ENCODE data around the gene PPM1H.
"Not testable (repeated sequence)": the region's sequence is repeated elsewhere in the genome, so short reads cannot be mapped to it uniquely, and the experiment has no call there.

Gene PPM1H

GRCh38 chr12:62761658-62762057, 173.3 kb downstream of the PPM1H start:
- no peak for DNase-seq

- no peak for DNase-seq
Observed at GRCh38 chr12:62760779-62761178, 174.2 kb downstream of the PPM1H start.

- DNase-seq = not testable (repeated sequence)
Observed at GRCh38 chr12:62760341-62760740, 174.6 kb downstream of the PPM1H start.

DNA sequence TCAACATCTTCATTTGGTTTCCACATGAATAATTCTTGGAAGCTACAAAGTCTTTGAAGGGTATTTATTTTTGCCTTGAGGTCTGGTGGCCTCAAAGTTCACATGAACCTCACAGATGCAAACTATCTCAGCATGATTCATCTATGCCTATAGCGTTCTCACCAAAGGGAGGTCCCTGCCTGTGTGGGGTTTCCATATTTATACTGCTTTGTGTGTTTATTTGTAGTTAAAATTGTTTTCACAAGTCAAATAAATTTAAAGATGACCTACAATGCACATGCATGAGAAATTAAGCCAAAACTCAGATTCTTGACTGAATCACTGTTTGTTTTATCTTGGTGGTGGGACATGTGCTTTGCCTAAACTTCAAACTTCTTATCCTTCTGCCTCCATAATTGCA, 176.7 kb downstream of the PPM1H start:
- no peak for DNase-seq

- DNase-seq = no peak
Observed at GRCh38 chr12:62757048-62757447, 177.9 kb downstream of the PPM1H start.

DNA sequence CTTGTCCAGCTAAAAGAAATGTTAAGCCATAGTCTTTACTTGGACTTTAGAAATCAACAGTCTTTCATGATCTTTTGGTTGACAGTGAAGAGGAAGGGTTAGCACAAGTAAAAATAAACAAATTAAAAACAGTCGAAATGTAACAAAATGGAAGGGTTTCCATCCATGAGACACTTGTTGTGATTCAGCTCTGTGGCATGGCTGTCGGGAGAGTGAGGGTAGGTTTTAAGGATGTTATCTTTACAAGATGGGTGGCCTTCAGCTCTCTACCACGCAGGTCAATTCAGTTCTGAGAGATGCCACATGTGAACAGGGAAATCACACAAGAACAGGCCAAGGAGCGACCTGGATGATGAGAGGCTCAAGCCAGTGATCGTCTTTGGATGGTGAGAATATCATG, 180.2 kb downstream of the PPM1H start:
- DNase-seq = no peak

DNA sequence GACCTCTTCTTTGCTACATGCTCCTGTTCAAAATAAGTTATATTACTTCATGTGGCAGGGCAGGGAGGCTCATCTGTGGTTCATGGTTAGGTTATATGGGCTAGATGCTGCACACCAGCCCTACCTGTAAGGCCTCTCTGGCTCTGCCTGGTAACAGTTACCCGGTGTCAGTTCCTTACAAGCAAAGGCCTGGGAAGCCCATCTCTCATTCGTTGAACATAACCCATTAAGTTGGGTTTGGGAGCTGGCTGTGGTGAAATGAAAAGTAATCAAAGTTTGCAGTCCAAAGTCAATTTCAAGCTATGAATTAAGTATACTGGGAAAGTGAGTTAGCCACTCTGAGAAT, 183.2 kb downstream of the PPM1H start:
- DNase-seq = no peak

GRCh38 chr12:62750941-62751809, 183.8 kb downstream of the PPM1H start:
- no peak for DNase-seq

- no peak for DNase-seq
Observed at GRCh38 chr12:62749586-62749985, 185.4 kb downstream of the PPM1H start.

DNA sequence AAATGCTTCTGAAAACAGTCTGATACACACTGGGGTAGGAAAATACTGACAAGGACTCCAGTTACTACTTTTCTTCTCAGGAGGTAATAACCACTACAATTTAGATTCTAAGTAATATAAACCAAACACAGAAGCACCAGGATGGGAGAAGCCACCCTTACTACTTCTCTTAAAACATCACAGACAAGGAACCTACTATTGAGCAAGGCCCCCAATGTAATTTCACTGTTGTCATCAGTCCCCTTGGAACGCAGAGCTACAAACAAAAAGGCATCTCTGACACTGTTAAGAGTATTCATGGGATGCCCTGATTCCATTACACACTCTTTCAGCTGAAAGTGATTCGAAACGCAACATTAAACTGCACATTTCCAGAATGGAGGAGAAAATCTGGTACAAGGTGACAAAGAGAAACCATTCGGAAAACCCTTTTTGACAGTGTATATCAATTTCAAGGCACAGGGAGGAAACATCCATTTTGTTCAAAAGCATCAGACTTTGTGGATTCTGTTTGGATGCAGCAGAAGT, 185.9 kb downstream of the PPM1H start:
- no peak for DNase-seq

DNA sequence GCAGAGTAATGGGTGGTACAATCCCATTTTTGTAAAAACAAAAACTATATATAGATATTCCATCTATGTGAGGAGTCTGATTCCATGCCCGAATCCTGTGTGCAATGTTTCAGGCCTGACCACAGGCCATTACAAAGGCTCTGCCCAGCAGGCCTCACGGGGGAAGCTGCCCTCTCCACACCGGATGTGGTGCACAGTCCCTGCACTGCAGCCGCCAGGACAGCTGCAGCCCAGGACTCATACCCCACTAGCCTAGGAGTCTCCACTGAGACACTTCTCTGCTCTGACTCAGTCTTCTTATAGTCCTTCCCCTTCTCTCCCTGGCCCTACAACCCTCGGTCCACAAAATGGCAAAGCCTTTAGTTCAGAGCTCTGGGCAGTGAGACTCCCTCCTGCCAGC, 190.4 kb downstream of the PPM1H start:
- no peak for DNase-seq

GRCh38 chr12:62739266-62740015, 195.5 kb downstream of the PPM1H start:
- DNase-seq = no peak

- DNase-seq = no peak
Observed at GRCh38 chr12:62738616-62739015, 196.3 kb downstream of the PPM1H start.

GRCh38 chr12:62738105-62738504, 196.8 kb downstream of the PPM1H start:
- DNase-seq = no peak

GRCh38 chr12:62737615-62738014, 197.3 kb downstream of the PPM1H start:
- DNase-seq = no peak

GRCh38 chr12:62737188-62737587, 197.8 kb downstream of the PPM1H start:
- no peak for DNase-seq

DNA sequence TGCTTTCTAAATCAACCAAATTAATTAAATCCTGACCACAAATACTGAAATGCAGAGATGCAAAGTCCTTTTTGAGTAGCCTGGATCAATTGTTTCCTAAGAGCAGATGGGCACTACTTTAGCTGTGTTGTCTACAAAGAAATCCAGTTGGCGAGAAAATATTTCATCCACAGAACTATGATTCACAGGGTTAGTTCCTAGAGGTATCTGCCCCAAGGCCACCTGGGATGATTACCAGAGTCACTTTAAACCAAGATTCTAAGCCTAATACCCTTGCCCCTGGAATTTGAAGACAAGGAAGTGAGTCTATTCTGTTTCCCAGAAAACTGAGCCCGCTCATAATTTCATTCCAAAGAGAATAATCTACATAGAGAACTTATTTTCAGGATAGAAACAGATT, 198.4 kb downstream of the PPM1H start:
- no peak for DNase-seq

- DNase-seq = no peak
Observed at GRCh38 chr12:62732861-62733427, 202.0 kb downstream of the PPM1H start.

DNA sequence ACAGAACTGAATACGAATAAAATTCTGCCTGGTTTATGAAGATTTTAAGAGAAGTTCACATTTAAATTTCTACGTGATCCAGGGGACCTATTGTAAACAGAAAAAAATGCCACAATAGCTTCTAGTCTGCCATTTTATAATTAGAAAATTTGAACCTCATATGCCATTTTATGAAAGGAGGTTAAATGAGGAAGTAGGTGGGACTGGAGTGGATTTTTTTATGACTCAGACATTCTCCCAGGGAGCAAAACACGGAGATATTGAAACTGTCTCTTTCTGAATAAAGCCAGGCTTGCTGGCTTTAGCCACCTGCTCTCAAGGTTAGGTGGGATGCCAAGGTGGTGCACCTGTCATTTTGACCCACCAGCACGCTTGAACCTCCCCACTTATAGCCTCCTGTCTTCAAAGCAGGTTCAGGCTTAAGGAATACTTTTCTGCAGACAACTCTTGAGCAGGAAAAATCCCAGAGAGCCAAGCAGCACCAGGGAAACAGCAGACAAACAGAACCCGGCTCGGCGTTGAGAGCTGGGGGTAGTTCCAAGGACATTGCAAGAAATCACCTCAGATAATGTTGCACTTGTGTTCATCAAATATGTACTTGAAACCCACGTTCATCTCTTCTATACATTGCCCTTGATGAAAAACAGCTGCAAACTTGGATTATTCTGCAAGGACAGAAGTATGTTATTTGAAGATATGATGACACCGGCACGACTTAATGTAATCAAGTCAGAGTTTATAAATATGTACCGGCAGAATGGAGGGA, 203.7 kb downstream of the PPM1H start:
- DNase-seq = no peak

- no peak for DNase-seq
Observed at GRCh38 chr12:62730649-62731048, 204.3 kb downstream of the PPM1H start.

DNA sequence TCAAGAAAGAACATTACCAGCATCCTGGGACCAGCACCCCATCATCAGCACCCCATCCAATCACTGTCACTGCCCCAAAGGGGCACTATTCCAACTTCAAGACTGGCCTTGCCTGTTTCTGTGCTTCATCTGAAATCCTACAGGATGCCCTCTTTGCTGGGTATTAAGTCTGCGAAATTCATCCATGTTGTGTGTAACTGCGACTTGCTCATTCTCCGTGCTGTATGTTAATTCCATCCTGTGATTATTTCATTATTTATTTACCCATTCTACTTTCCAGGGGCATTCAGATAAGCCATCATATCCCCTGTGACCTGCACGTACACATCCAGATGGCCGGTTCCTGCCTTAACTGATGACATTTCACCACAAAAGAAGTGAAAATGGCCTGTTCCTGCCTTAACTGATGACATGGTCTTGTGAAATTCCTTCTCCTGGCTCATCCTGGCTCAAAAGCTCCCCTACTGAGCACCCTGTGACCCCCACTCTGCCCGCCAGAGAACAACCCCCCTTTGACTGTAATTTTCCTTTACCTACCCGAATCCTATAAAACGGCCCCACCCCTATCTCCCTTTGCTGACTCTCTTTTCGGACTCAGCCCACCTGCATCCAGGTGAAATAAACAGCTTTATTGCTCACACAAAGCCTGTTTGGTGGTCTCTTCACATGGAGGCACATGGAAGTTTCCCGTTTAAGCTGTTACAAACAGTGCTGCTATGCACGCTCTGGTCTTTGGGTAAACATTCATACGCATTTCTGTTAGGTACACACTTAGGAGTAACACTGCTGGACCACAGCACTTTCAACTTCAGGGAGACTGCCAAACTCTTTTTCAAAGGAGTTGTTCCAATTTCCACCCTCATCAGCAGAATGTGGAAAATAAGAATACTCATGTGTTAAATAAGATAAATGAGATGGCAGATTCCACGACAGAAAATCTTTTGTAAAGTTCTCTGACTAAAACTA, 205.1 kb downstream of the PPM1H start:
- DNase-seq = not testable (repeated sequence)

DNA sequence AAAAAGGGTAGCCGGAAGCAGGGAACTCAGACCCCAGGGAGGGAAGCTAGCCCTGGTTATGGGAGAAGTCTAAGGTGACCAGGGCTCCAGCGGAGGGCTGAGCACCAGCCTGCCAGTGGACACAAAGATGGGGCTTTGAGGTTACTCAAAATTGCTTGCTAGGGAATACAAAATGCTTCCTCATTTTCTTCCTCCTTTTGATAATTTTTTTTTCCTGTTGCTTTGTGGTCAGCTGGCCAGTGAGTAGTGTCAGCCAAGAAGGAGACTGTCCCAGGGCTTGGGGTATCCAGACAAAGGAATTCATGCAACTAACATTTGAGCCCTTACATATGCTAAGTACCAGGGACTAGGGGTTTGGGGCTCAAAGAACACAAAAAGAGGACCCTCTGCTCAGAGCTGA, 206.2 kb downstream of the PPM1H start:
- DNase-seq = no peak

All from activated gamma-delta T cell treated with Interleukin-2 at 50 U/mL for 16 hours (primary cell).